GM23248 (cell line): ENCODE results near the gene HHATL. TPM values are rescaled to one million over a fixed set of nuclear protein-coding genes. Genes with fewer than 3 reads are reported as not detected.

Experiments used
- DNase-seq: peaks from one replicate; pipeline ENCODE4 v3.0.0-alpha.2; 2015
- H2AFZ ChIP-seq: fragments of 200-600 bp; sonication (generic); 2 replicates; pipeline ENCODE4 v1.6.1; 2016; ENCODE audit warnings: antibody characterized with exemption
- H3F3A ChIP-seq: fragments of 200-600 bp; sonication (generic); 2 replicates; pipeline ENCODE4 v1.6.1; 2016; ENCODE audit warnings: mild to moderate bottlenecking, antibody characterized with exemption, mixed run types; ENCODE audit not compliant: insufficient read depth
- H3K27ac ChIP-seq: fragments of 200-600 bp; sonication (generic); 2 replicates; pipeline ENCODE4 v1.5.1; 2016; ENCODE audit warnings: mild to moderate bottlenecking
- H3K27me3 ChIP-seq: fragments of 200-600 bp; sonication (generic); replicated peaks from 2 replicates; pipeline ENCODE4 v1.6.1; 2016; ENCODE audit warnings: mild to moderate bottlenecking; ENCODE audit not compliant: insufficient read depth
- H3K36me3 ChIP-seq: fragments of 200-600 bp; sonication (generic); 2 replicates; pipeline ENCODE4 v1.6.1; 2016; ENCODE audit warnings: low read depth, mild to moderate bottlenecking
- H3K4me1 ChIP-seq: fragments of 200-600 bp; sonication (generic); 2 replicates; pipeline ENCODE4 v1.6.1; 2016; ENCODE audit warnings: mild to moderate bottlenecking; ENCODE audit not compliant: insufficient read depth
- H3K4me2 ChIP-seq: fragments of 200-600 bp; sonication (generic); one replicate; pipeline ENCODE4 v1.6.1; 2016; ENCODE audit warnings: mild to moderate bottlenecking; ENCODE audit not compliant: unreplicated experiment
- H3K4me3 ChIP-seq: fragments of 200-600 bp; sonication (generic); 2 replicates; pipeline ENCODE4 v1.5.1; 2016; ENCODE audit warnings: mild to moderate bottlenecking
- H3K79me2 ChIP-seq: fragments of 200-600 bp; sonication (generic); 2 replicates; pipeline ENCODE4 v1.6.1; 2016; ENCODE audit warnings: mild to moderate bottlenecking; ENCODE audit not compliant: insufficient read depth
- H3K9ac ChIP-seq: fragments of 200-600 bp; sonication (generic); 2 replicates; pipeline ENCODE4 v1.6.1; 2016; ENCODE audit warnings: mild to moderate bottlenecking
- H3K9me2 ChIP-seq: fragments of 200-600 bp; sonication (generic); 2 replicates; pipeline ENCODE4 v1.6.1; 2016; ENCODE audit warnings: mixed run types, mild to moderate bottlenecking, moderate library complexity; ENCODE audit not compliant: insufficient read depth
- H3K9me3 ChIP-seq: fragments of 200-600 bp; sonication (generic); one replicate; pipeline ENCODE4 v1.6.1; 2017; ENCODE audit warnings: low read depth
- H4K20me1 ChIP-seq: fragments of 200-600 bp; sonication (generic); 2 replicates; pipeline ENCODE4 v1.6.0; 2016; ENCODE audit not compliant: insufficient read depth
- EZH2 ChIP-seq: fragments of 200-600 bp; sonication (generic); IDR thresholded peaks from 2 replicates; pipeline ENCODE4 v1.6.1; 2018; ENCODE audit warnings: antibody characterized with exemption, mild to moderate bottlenecking; ENCODE audit not compliant: insufficient read depth, poor library complexity, severe bottlenecking
- EZH2phosphoT487 ChIP-seq: fragments of 200-600 bp; sonication (generic); IDR thresholded peaks from 2 replicates; pipeline ENCODE4 v1.6.1; 2018; ENCODE audit warnings: antibody characterized with exemption, moderate library complexity, mild to moderate bottlenecking, low read depth; ENCODE audit not compliant: insufficient read depth
- WGBS, 2 experiments: methylation state at CpG; one replicate each; pipeline ENCODE4 v1.1.6; 2015 to 2017; ENCODE audit warnings: low lambda C conversion rate in 2 of 2, low coverage in 1 of 2; ENCODE audit errors: missing lambda C conversion rate in 2 of 2; 5-methylcytosine and 5-hydroxymethylcytosine counted together
- in situ Hi-C: fragments of 300-500 bp; cut with MboI; formaldehyde crosslinking; loops from 2 replicates; pipeline ENCODE4 v1.15.0; 2020
- polyA plus RNA-seq: library from polyadenylated mRNA; unstranded; fragments of >200 nt; fragmentation: Nextera tagmentation; extraction: Ambion mirVana; gene quantifications from 2 replicates; pipeline ENCODE4 v1.2.1, GENCODE V29; 2016
- total RNA-seq: library from RNA; depleted of rRNA; stranded (reverse); fragments of >200 nt; shearing (Covaris generic); gene quantifications from 2 replicates; pipeline ENCODE4 v1.2.3, GENCODE V29; 2014

Gene HHATL
- total and polyA plus RNA-seq, 2 experiments from 2014 or later, result not detected

DNA sequence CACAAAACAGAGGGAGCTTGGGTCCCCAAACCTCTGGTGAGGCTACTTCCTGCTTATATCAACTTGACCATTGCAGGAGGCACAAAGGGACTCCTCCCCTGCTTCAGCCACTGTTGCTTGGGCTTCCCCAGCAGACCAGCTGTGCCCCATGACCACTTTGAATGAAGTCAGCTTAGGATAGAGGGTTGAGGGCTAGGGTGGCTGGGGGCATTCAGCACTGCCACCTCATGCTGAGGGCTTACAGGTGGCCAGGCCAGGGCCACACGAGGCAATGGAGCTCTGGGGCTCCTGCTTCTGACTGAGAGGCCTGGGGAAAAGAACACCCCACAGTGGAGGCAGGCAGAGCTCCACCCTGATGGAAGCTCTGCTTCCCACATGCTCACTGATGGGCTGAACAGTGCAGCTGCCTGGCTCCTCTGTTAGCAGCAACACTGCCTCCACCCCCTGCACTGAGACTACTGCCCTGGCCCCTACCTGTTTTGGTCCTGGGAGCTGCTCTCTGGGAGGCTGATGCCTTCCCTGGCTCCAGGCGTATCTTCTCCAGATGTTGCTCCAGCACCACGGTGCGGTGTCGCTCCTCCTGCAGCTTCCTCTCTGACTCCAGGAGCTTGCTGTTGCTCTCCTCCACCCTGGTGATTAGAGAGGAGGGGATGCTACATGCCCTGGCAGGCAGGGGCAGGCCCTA lies 10.2 kb upstream of the HHATL start:
- WGBS, 2 experiments, result 55 to 67% methylated on average over 5 of the region's 5 CpGs
- no peaks in the 10 kb centered on the region for H3K4me1 ChIP-seq
- DNase-seq, result no peak
- TF ChIP-seq EZH2 (no peak), EZH2phosphoT487 (no peak)
- no peaks in the 10 kb centered on the region; the same call in 1 of the 2 replicates for H3K27me3 ChIP-seq
- no peaks in the 10 kb centered on the region for H3K9me3 ChIP-seq
- H3K36me3 ChIP-seq, result no peaks in the 10 kb centered on the region
- H3K4me3 ChIP-seq, result no peak overlapping the region
- no peak overlapping the region for H3K27ac ChIP-seq
- no peaks in the 10 kb centered on the region for H3K79me2 ChIP-seq
- H4K20me1 ChIP-seq, result no peaks in the 10 kb centered on the region
- no peak overlapping the region for H2AFZ ChIP-seq
- H3K9me2 ChIP-seq, result no peaks in the 10 kb centered on the region
- H3K9ac ChIP-seq, result no peak overlapping the region
- no peak overlapping the region for H3K4me2 ChIP-seq
- H3F3A ChIP-seq, result no peaks in the 10 kb centered on the region
- in situ Hi-C loops, result no loop called here

DNA sequence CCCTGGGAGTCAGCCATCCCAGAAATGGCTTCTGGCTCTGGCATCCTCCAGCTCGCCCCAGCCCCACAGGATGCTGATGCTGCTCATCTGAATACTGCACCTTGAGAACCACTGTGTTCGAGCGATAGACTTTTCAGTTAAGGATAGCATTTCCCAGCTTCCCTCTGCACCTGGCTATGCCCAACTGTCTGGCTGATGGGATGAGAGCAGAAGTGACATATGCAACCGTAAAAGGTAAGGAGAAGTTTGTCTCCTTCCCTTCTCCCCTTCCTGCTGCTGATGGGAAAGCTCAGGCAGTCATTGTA lies 9.7 kb upstream of the HHATL start:
- in situ Hi-C loops, result no loop called here
- Histone ChIP-seq H2AFZ (no peak overlapping the region), H3F3A (no peaks in the 10 kb centered on the region), H3K9ac (no peak overlapping the region), H3K36me3 (no peaks in the 10 kb centered on the region), H3K27ac (no peak overlapping the region), H4K20me1 (no peaks in the 10 kb centered on the region), H3K4me1 (no peaks in the 10 kb centered on the region), H3K27me3 (no peaks in the 10 kb centered on the region; the same call in 1 of the 2 replicates), H3K4me3 (no peak overlapping the region), H3K9me3 (no peaks in the 10 kb centered on the region), H3K9me2 (no peaks in the 10 kb centered on the region), H3K4me2 (no peak overlapping the region), H3K79me2 (no peaks in the 10 kb centered on the region)
- no peak for TF ChIP-seq EZH2phosphoT487
- no peak for TF ChIP-seq EZH2
- no peak for DNase-seq
- 83 to 88% methylated on average over 4 of the region's 4 CpGs for WGBS, 2 experiments

DNA sequence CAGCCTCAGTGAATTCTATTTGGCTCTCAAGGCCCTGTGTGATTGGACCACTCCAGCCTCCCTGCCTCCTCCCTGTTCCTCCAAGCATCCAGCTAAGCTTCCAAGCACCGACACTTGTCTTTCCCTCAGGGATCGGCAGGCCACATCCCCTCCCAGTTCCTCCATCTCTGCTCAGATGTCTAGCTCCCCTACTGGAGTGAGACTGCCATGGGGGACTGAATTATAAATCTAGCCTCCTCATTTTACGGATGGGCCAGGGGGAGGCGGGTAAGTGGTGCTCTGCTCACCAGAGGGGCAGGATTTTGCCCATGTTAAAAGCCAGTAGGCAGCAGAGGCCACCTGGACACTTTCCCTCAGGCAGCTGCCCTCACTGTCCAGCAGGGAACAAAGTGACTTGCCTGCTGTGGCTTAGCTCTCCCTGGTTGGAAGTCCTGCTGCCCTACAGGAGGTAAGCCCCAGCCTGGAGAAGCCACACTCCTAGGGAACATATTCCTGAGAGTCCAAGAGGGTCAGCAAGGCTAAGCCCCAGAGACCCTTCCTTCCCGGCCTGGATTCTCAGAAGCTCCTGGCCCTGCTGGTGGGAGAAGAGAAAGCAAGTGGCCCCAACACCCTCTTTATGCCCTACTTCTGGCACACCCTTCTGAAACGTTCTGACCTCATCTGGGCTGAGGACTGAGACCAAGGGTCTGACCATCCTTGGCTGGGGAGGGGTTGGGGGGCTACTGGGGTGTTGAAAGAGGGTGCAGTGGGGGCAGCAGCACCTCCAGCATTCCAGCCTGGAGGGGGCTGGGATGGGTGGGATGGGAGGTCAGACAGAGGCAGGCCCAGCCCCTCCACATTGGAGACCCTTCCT lies 9.1 kb upstream of the HHATL start:
- H4K20me1 ChIP-seq, result no peaks in the 10 kb centered on the region
- no peak overlapping the region for H3K9ac ChIP-seq
- no peaks in the 10 kb centered on the region for H3K79me2 ChIP-seq
- H3K27ac ChIP-seq, result no peak overlapping the region
- H3K4me3 ChIP-seq, result no peak overlapping the region
- no peak overlapping the region for H2AFZ ChIP-seq
- TF ChIP-seq EZH2phosphoT487 (no peak), EZH2 (no peak)
- no peaks in the 10 kb centered on the region for H3F3A ChIP-seq
- H3K27me3 ChIP-seq, result no peaks in the 10 kb centered on the region; the same call in 1 of the 2 replicates
- DNase-seq, result peak; percentile 16
- no peaks in the 10 kb centered on the region for H3K9me2 ChIP-seq
- H3K4me1 ChIP-seq, result no peaks in the 10 kb centered on the region
- in situ Hi-C loops, result no loop called here
- H3K9me3 ChIP-seq, result no peaks in the 10 kb centered on the region
- H3K4me2 ChIP-seq, result no peak overlapping the region
- H3K36me3 ChIP-seq, result no peaks in the 10 kb centered on the region
- WGBS, 2 experiments, result 40 to 42% methylated on average over 6 of the region's 6 CpGs

DNA sequence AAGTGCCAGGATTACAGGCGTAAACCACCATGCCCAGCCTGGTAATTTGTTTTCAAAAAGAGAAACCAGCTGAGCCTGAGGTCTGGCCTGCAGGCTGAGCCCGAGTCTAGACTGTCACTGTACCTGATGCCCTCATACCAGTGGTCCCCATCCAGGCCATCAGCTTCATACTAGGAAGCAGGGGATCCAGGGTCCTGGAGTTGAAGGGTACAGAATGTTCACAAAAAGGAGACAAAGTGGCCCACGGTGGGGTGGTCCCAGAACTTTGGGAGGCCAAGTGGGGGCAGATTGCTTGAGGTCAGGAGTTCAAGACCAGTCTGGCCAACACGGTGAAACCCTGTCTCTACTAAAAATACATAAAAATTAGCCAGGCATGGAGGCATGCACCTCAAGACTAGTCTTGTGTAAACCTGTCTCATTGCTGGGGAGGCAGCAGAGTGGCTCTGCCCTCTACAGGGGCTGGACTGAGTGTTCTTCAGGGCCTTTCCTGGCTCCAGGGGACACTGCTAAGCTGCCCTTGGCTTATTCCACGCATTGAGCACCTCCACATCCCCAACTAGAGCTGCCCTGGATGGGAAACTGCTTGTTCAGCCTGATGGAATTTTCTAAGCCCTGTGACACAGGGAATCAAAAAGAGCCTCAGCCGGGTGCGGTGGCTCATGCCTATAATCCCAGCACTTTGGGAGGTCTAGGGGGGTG lies 7.9 kb upstream of the HHATL start:
- in situ Hi-C loops, result no loop called here
- H3K27ac ChIP-seq, result no peak overlapping the region
- no peak overlapping the region for H3K4me2 ChIP-seq
- no peak overlapping the region for H3K9ac ChIP-seq
- H3K27me3 ChIP-seq, result no peaks in the 10 kb centered on the region; the same call in 1 of the 2 replicates
- H3K9me2 ChIP-seq, result no peaks in the 10 kb centered on the region
- no peaks in the 10 kb centered on the region for H3K9me3 ChIP-seq
- H2AFZ ChIP-seq, result no peak overlapping the region
- TF ChIP-seq EZH2phosphoT487 (no peak), EZH2 (no peak)
- no peaks in the 10 kb centered on the region for H4K20me1 ChIP-seq
- no peaks in the 10 kb centered on the region for H3K79me2 ChIP-seq
- DNase-seq, result no peak
- no peak overlapping the region for H3K4me3 ChIP-seq
- H3K36me3 ChIP-seq, result no peaks in the 10 kb centered on the region
- no peaks in the 10 kb centered on the region for H3K4me1 ChIP-seq
- H3F3A ChIP-seq, result no peaks in the 10 kb centered on the region
- WGBS, 2 experiments, result 58 to 68% methylated on average over 7 of the region's 7 CpGs
